HepG2 (cell line): Measurements from ENCODE around the gene GCLM. TPM values are rescaled to one million over a fixed set of nuclear protein-coding genes. Genes with fewer than 3 reads are reported as not detected.

Experiments used
- ESRRA ChIP-seq: sonication (generic); formaldehyde crosslinking; IDR thresholded peaks from 2 replicates; pipeline ENCODE4 v1.5.1; 2020; ENCODE audit warnings: mild to moderate bottlenecking, low read depth, missing genetic modification reagents
- GATA4 ChIP-seq: sonication (generic); IDR thresholded peaks from 2 replicates; pipeline ENCODE4 v1.6.1; 2016; ENCODE audit warnings: antibody characterized with exemption, low read depth, borderline replicate concordance
- KDM5A ChIP-seq: fragments of 200-600 bp; sonication (generic); IDR thresholded peaks from 2 replicates; pipeline ENCODE4 v1.7.0; 2018; ENCODE audit warnings: antibody characterized with exemption, mild to moderate bottlenecking, low read length, borderline replicate concordance
- SRF ChIP-seq: IDR thresholded peaks from 2 replicates; pipeline ENCODE4 v1.6.1; 2011; ENCODE audit warnings: mild to moderate bottlenecking, low read depth, low read length, moderate library complexity
- THYN1 ChIP-seq: sonication (generic); formaldehyde crosslinking; IDR thresholded peaks from 2 replicates; pipeline ENCODE4 v1.8.1; 2023; ENCODE audit warnings: low read depth, mild to moderate bottlenecking, moderate library complexity, missing genetic modification reagents, borderline replicate concordance
- ZBTB40 ChIP-seq, 2 experiments: fragments of 450-650 bp in 1 of 2; sonication (generic) in 1 of 2; formaldehyde crosslinking in 1 of 2; IDR thresholded peaks; 2 replicates each; pipeline versions ENCODE4 v1.6.1 to v1.8.0; 2016 to 2022; ENCODE audit warnings: antibody characterized with exemption in 1 of 2, mild to moderate bottlenecking in 1 of 2, missing genetic modification reagents in 1 of 2
- ZFX ChIP-seq: sonication (generic); formaldehyde crosslinking; IDR thresholded peaks from 2 replicates; pipeline ENCODE4 v1.4.0; 2020; ENCODE audit warnings: mild to moderate bottlenecking, low read depth, missing genetic modification reagents, moderate library complexity
- ZNF30 ChIP-seq: sonication (generic); formaldehyde crosslinking; IDR thresholded peaks from 2 replicates; pipeline ENCODE4 v1.5.0; 2020; ENCODE audit warnings: mild to moderate bottlenecking, missing genetic modification reagents
- ZNF510 ChIP-seq: sonication (generic); formaldehyde crosslinking; IDR thresholded peaks from 2 replicates; pipeline ENCODE4 v1.4.0; 2020; ENCODE audit warnings: low read depth, mild to moderate bottlenecking, missing genetic modification reagents
- ZNF569 ChIP-seq: sonication (generic); formaldehyde crosslinking; IDR thresholded peaks from 2 replicates; pipeline ENCODE4 v1.5.0; 2020; ENCODE audit warnings: mild to moderate bottlenecking, missing genetic modification reagents, moderate library complexity, borderline replicate concordance
- ZNF678 ChIP-seq: sonication (generic); formaldehyde crosslinking; IDR thresholded peaks from 2 replicates; pipeline ENCODE4 v1.4.0; 2020; ENCODE audit warnings: mild to moderate bottlenecking, missing genetic modification reagents
- ZNF816 ChIP-seq: sonication (generic); formaldehyde crosslinking; IDR thresholded peaks from 2 replicates; pipeline ENCODE4 v1.8.0; 2022; ENCODE audit warnings: missing genetic modification reagents, mild to moderate bottlenecking, borderline replicate concordance
- polyA plus RNA-seq, 8 experiments: library from polyadenylated mRNA; depleted of rRNA in 3 of 8; stranded (reverse) in 7 of 8; unstranded in 1 of 8; fragments of >200 nt; fragmentation: Illumina TruSeq in 4 of 8; extraction: Trizol in 4 of 8; gene quantifications; 2 replicates each; pipeline versions ENCODE4 v1.2.1 to v1.2.3, GENCODE V29; 2011 to 2016; ENCODE audit warnings: low read depth in 4 of 8, missing spikeins in 1 of 8, mixed read lengths in 1 of 8; ENCODE audit not compliant: insufficient read depth in 1 of 8
- total RNA-seq, 5 experiments: library from RNA; depleted of rRNA; stranded (reverse); fragments of >200 nt; fragmentation: Illumina TruSeq; extraction: Trizol; gene quantifications; 2 replicates each; pipeline ENCODE4 v1.2.3, GENCODE V29; 2016; ENCODE audit warnings: low read depth in 1 of 5

GCLM gene
- total and polyA plus RNA-seq, 2 of the 13 experiments (the other 11 are each of a cell fraction or from before 2014, with no cell fraction given): 8.7 to 29.9 TPM

GRCh38 chr1:93908394-93909145 is 660 bp downstream of the GCLM start (continued):
- TF ChIP-seq ZNF816 (CRISPR knock-in tag) (no peak), SRF (no peak), THYN1 (CRISPR knock-in tag) (no peak), ZFX (CRISPR knock-in tag) (peak; percentile 79; the same call in 1 of the 2 replicates), ZNF30 (CRISPR knock-in tag) (no peak), KDM5A (no peak), GATA4 (no peak), ZNF678 (CRISPR knock-in tag) (no peak), ESRRA (CRISPR knock-in tag) (no peak), ZNF569 (CRISPR knock-in tag) (no peak), ZBTB40 (IDR thresholded peaks at IDR 0.05) (no peak), ZBTB40 (CRISPR knock-in tag; IDR thresholded peaks at IDR 0.05) (0 out of 2 replicates have a peak, but pooled peaks have one; percentile 14), ZNF510 (CRISPR knock-in tag) (no peak)
